BE2C (cell line): ENCODE data around the gene MAP3K7.

Experiments used
- DNase-seq: peaks from one replicate; pipeline ENCODE4 v3.0.0-alpha.2; 2020
- H3K27me3 ChIP-seq: fragments of 250-450 bp; sonication (Bioruptor Pico); 2 replicates; pipeline ENCODE4 v1.5.1; 2020; ENCODE audit warnings: mild to moderate bottlenecking
- H3K36me3 ChIP-seq: fragments of 250-450 bp; sonication (Bioruptor Pico); 2 replicates; pipeline ENCODE4 v1.5.1; 2020; ENCODE audit warnings: mild to moderate bottlenecking
- H3K4me1 ChIP-seq: fragments of 250-450 bp; sonication (Bioruptor Pico); 2 replicates; pipeline ENCODE4 v1.5.1; 2020
- H3K4me3 ChIP-seq: 2 replicates; pipeline ENCODE4 v1.5.1; 2011; ENCODE audit warnings: low read depth, low read length
- H3K9me3 ChIP-seq: fragments of 250-450 bp; sonication (Bioruptor Pico); 2 replicates; pipeline ENCODE4 v1.5.1; 2020
- TF ChIP-seq, protein P1 (sequence below): IDR thresholded peaks from 2 replicates; pipeline ENCODE4 v1.5.1; 2012; ENCODE audit warnings: mild to moderate bottlenecking, low read depth, low read length

The MAP3K7 gene

DNA sequence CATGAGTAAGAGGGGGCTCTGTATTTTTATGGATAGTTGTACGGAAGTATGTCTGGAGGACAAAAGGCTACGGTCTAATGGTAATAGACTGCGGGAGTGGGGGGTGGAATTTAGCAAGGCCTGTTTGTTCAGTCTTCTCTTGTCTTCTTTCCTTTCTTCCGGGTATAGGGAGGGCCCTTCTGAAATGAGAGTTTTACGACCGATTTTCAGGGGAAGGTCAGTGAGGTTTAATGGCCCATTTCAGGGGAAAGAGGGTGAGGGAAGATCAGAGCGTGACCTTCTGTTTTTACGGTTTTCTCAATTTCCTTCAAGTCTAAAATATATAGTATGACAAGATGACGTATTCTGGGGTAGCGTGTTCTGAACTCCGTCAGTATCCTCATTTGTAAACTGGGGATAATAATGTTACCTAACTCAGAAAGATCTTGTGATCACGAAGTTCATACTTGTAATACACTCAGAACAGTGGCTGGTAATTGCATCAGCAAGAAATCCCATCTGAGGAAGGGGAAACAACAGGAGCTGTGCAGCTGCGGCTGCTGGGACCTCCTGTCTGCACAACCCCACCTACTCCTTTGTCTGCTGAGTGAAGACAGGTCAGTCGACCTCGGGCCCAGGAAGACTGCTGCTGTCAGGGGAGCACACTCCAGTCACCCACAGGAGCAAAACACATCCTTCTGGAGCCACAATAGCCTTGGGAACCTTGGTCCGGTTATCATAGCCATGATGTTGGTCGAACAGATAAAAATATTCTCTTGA is 90.4 kb downstream of the MAP3K7 start:
- Histone ChIP-seq H3K36me3 (no peaks in the 10 kb centered on the region), H3K27me3 (peaks cover 4% of the 10 kb centered on the region; the same call in 1 of the 2 replicates), H3K4me1 (no peaks in the 10 kb centered on the region), H3K4me3 (no peak overlapping the region), H3K9me3 (no peaks in the 10 kb centered on the region)
- TF ChIP-seq, protein P1, sequence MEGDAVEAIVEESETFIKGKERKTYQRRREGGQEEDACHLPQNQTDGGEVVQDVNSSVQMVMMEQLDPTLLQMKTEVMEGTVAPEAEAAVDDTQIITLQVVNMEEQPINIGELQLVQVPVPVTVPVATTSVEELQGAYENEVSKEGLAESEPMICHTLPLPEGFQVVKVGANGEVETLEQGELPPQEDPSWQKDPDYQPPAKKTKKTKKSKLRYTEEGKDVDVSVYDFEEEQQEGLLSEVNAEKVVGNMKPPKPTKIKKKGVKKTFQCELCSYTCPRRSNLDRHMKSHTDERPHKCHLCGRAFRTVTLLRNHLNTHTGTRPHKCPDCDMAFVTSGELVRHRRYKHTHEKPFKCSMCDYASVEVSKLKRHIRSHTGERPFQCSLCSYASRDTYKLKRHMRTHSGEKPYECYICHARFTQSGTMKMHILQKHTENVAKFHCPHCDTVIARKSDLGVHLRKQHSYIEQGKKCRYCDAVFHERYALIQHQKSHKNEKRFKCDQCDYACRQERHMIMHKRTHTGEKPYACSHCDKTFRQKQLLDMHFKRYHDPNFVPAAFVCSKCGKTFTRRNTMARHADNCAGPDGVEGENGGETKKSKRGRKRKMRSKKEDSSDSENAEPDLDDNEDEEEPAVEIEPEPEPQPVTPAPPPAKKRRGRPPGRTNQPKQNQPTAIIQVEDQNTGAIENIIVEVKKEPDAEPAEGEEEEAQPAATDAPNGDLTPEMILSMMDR = no peak
- no peak for DNase-seq

DNA sequence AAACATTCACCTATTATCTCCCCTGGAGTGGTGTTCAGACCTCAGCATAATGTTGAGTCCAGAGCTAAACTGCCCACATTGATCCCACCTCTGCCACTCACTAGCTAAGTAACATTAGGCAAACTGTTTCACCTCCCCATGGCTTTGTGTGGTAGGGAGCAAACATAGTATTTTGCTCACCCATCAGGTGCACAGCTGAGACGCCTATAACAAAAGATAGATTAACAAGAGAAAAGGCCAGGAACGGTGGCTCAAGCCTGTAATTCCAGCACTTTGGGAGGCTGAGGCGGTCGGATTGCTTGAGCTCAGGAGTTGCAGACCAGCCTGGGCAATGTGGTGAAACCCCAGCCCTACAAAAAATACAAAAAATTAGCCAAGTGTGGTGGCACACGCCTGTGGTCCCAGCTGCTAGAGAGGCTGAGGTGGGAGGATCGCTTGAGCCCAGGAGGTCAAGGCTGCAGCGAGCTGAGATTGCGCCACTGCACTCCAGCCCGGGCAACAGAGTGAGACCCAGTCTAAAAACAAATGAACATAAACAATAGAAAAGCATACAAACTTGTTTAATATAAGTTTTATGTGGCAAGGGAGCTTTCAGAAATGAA is 91.6 kb downstream of the MAP3K7 start:
- H3K4me1 ChIP-seq = no peaks in the 10 kb centered on the region
- no peak overlapping the region for H3K4me3 ChIP-seq
- H3K27me3 ChIP-seq = peaks cover 4% of the 10 kb centered on the region; the same call in 1 of the 2 replicates
- TF ChIP-seq, protein P1 = no peak
- H3K9me3 ChIP-seq = no peaks in the 10 kb centered on the region
- DNase-seq = no peak
- H3K36me3 ChIP-seq = no peaks in the 10 kb centered on the region

DNA sequence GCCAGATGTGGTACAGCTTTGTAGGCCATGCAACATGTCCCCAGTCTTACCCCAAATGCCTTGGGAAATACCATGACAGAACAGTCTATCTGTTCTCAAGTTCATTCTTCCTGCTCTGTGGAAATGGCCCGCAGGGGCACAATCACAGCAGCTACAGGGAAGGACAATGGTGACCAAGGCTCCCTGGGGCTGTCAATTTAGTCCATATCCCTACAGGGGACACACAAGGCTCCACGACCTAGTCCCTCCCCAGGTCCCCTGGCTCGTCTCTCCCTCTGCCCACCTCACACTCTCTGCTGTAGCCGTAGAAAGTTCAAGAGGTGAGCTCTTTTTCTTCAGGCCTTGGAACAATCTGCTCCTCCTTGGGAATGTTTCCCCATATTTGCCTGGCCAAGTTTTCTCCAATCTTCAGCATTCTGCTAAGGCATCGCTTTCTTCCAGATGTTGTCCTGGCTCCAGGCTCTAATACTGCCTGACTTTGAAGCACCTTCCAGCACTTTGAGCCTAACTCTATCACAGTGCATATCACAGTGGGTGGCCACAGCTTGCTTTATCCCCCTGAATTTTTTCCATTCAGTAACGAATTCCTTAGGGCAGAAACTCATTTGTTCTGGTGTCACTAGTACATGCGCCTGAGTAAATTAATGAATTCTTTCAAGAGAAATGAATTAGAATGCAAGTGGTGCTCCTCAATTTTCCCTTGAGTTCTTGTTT is 92.6 kb downstream of the MAP3K7 start:
- no peak for DNase-seq
- TF ChIP-seq, protein P1 = no peak
- H3K4me3 ChIP-seq = no peak overlapping the region
- no peaks in the 10 kb centered on the region for H3K4me1 ChIP-seq
- H3K9me3 ChIP-seq = no peaks in the 10 kb centered on the region
- H3K36me3 ChIP-seq = no peaks in the 10 kb centered on the region
- H3K27me3 ChIP-seq = peaks cover 4% of the 10 kb centered on the region; the same call in 1 of the 2 replicates

DNA sequence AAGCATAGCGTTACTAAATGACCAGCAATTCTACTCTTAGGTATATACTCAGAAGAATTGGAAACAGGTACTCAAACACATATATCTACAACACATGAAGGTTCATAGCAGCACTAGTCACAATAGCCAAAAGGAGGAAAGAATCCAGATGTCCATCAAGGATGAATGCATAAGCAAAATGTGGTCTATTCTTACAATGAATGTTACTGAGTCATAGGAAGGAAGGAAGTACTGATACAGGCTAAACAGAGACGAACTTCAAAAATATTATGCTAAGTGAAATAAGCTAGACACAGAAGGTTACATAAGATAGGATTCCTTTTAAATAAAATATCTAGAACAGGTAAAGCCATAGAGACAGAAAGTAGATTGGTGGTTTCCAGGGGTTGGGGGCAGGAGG is 93.5 kb downstream of the MAP3K7 start:
- H3K4me3 ChIP-seq = no peak overlapping the region
- H3K36me3 ChIP-seq = no peaks in the 10 kb centered on the region
- TF ChIP-seq, protein P1 = no peak
- peaks cover 4% of the 10 kb centered on the region; the same call in 1 of the 2 replicates for H3K27me3 ChIP-seq
- no peaks in the 10 kb centered on the region for H3K9me3 ChIP-seq
- H3K4me1 ChIP-seq = no peaks in the 10 kb centered on the region
- no peak for DNase-seq

DNA sequence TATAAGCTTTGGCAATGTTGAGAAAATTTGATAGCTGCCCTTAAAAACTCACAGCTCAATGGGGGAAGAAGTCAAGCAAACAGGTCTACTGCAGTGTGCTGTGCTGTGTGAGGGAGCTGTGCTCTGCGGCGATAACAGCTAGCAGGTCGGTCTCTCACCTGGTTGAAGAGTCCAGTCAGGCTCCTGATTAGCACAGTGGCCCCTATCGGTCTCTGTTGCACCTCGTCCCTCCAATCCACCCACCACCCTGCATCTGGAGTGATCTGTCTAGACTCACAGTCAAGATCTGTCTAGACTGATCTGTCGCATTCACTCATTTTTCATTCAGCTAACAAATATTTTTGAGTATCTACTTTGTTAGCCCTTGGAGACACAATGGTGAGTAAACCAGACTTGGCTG is 94.1 kb downstream of the MAP3K7 start:
- Histone ChIP-seq H3K9me3 (no peaks in the 10 kb centered on the region), H3K36me3 (no peaks in the 10 kb centered on the region), H3K4me1 (no peaks in the 10 kb centered on the region), H3K4me3 (no peak overlapping the region), H3K27me3 (peaks cover 4% of the 10 kb centered on the region; the same call in 1 of the 2 replicates)
- DNase-seq = no peak
- TF ChIP-seq, protein P1 = no peak
